SKM-1 treated with dmso at 0.1 percent for 144 hours (cell line): ENCODE data around the gene CERK.
"Not testable (repeated sequence)": the region's sequence is repeated elsewhere in the genome, so short reads cannot be mapped to it uniquely, and the experiment has no call there.

Source experiments
- DNase-seq: peaks from one replicate; lab custom pipeline; 2025; ENCODE audit not compliant: unreplicated experiment; lab: John Stamatoyannopoulos, UW

The CERK gene

DNA sequence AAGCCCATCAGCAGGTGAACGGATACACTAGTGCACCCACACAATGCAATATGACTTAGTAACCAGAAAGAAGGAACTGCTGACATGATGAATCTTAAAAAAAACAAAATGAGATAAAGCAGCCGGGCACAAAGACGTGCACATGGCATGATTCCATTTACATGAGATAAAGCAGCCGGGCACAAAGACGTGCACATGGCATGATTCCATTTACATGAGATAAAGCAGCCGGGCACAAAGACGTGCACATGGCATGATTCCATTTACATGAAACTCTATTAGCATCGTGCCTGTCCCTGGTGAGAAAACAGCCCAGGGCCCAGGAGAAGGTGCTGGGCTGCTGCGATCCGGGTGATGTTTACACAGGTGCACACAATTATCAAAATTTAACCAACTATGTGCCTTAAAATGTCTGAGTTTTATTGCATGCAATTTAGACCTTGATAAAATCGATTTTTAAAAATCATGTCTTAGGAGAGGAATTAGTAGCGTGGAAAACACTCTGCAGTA is 3.8 kb downstream of the CERK start:
- not testable (repeated sequence) for DNase-seq

DNA sequence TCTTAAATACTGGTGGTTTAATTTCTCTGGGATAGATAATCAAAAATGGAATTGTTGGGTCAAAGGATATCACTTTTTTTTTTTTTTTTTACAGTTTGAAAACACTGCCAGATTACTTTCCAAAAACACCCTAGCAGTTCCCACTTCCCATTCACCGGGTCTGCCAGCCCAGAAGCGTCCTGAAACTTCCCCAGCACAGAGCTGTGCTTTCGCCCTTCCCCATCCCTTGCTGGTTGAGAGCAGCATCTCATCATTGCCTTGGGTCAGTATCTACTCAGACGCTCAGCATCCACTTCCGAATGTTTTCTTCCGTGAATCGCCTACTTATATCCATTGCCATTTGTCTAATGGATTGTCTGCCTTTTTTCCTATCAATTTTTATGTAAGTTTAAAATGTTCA is 5.5 kb downstream of the CERK start:
- DNase-seq: no peak

DNA sequence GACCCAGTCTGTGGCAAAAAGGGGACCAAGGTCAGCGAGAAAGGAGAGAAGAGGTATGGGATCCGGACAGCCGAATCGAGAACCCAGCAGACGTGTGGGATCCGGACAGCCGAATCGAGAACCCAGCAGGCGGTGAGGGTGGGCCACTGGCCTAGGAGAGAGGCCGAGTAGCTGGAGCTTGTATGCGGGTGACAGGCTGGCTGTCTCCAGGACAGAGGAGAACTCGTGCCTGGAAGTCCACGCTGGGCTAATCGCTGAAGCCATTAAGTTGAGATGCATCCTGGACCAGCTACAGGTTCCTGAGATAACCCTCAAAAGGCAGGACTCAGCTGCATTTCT is 6.0 kb downstream of the CERK start:
- DNase-seq: no peak

DNA sequence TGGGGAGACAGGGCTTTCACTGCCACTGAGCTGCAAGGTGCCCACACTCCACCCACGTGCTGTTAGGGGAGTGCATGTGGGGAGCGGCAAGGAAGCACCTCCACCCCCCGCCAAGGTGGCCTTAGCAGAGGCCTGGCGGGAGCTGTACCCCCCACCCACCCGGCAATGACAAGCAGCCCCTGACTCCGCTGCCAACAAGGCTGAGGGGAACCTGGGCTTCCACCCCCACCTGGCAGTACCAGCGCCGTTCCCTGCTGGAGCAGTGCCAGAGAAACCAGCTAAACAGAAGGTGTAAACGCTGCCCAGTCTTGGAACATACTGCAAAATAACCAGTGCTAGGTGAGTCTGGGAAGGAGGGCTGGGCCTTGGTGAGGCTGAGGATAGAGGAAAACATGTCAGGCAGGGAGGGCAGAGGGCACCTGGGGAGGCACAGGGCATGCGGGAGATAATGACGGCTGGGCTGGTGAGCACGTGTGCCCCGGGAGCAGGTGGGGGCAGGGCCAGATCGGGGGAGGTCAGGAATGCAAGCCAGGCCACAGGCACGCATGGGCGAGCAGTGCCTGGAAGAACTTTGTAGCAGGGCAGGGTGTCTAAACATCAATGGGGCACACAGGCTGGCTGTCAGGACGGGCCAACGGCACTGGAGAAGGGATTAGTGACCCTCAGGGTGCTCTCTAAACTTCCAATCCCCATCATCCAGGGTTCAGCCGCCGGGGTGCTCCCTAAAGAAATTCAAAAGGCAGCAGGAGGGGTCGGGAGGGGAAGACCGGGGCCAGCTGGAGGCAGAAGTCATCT is 6.6 kb downstream of the CERK start:
- DNase-seq: no peak

DNA sequence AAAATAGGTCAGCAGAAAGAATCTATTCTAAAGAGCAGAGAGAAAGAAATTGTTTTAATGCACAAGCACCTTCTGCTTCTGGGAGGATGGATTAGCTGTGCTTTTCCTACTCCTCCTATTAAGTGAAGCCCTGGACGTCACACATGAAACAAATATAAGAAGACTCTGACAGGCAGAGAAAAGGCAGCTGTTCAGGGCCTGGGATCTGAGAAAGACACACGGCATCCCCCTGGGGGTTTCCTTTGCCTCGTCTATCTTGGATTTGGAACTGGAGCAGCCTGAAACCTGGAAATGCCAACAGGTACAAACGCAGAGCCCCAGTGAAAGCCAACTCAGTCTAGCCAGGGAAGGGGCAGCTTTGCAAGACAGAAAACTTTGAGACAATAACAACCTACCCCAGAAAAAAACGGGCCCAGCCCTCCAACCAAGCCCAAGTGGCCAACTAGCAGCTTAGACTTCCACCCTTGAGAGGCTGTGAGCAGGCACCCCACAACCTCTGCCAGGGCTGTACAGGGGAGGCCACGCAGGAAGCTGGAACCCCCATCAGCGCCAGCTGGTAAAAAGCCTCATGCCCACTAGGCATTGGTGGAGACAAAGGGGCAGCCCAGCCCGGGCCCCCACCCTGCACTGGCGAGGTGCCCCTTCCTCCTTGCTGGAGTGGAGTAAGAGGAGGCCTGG is 7.3 kb downstream of the CERK start:
- DNase-seq: no peak

DNA sequence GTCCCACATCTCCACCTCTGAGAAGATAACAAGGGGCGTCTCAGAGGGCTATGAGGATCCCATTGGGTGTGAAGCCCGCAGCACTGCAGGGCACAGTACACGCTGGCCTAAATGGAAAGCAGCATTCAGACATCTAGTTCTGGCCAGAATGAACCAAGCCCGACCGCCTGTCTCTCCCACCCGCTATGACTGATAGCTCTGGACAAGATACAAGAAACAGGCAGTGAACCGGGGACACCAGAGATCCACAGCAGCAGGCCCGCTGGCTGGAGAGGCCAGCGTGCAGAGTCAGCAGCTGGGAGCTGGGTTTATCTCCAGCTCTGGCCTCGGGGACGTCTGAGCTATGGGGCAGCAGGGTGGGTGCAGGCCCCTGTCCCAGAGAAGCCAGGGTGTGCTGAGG is 9.6 kb downstream of the CERK start:
- DNase-seq: no peak

DNA sequence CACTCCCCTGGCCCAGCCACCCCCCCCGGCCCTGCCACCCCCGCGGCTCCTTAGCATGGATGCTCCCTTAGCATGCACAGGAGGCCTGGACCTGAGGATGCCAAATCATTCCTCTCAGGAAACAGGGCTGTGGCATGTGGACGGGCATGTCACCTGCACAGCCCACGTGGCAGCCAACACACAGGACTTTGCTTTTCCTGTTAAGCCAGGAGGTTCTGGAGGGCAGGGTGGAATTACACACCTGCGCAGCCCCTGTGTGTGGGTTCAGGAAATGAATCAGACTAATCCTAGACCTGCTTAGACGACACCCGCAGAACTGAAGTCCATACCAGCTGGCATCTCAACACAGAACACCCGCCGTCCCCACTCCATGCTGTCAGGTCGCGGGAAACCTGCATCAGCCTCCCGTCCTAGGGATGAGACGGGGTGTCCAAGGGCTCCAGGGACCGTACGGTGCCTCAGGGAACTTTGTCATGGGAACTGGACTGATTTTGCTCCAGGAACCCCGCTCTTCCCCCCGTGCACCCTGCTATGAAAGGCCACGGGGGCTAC is 10.2 kb downstream of the CERK start:
- no peak for DNase-seq

DNA sequence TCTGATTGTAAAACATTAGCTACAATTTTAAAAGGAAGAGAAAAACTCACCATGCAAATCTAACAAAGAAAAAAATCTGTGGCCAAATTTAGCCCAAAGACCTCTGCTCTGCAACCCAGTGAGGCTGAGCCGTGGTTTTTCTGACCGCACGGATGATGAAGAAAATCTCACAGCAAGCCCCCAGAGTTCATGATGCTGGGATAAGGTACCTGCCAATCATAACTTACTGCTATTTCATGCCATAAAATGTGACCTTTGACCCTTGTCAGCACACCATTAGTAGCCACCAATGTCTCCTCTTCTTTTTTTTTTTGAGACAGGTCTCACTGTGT is 11.1 kb downstream of the CERK start:
- DNase-seq: no peak

DNA sequence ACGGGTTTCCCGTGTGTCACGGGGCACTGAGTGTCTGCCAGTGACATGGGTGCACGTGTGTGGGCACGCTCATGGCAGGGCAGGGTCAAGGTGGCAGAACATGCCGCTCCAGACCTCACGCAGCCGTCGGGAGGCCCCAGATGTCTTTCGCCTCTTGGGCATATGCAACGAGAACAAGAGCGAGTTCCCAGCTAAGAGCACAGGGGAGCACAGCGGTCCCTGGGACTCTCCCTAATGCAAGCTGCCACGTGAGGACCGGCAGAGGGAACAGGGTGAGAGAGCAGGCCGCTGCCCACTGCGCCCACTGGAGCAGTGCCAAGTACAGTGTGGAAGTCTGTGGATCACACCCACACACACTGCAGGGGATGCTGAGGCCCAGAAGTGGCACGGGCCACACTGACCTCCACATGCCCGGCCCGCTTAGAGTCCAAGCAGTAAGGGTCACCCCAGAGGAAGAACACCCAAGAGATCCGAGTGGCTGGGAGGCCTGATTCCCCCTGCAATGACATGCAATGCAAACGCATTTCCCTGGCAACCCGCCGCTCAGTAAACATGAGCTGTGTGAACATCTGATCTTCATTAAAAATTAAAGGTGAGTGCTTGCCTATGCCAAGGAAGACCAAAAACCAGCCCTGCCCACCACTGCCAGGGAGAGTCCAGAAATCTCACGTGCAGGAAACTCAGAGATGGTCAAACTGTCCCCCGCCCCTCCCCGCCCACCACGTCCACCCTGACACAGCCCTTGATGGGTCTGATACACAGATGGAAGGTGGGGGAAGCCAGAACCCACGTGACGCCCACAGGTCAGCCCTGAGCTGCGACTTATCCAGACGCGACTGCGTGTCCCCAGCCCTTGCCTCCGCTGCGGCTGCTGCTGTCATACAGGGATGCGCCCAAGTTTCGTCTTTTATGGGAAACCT is 11.7 kb downstream of the CERK start:
- no peak for DNase-seq

DNA sequence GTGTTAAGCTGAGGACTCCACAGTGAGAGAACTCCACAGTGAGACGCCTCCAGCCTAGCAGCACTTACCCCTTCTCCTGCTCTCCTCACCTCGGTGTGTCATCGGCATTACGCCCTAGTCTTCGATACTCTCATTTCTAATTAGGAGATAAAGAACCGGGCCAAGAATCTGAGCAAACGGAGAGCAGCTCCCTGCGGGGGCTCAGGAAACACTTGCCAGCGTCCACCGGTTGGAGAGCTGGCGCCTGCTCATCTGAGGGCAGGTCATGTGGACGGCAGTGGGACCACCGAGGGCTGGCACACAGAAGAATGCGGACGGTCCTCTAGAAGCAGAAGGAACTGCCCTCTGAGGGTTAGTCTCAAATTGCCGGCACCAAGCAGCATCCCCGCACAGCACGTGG is 13.0 kb downstream of the CERK start:
- no peak for DNase-seq

DNA sequence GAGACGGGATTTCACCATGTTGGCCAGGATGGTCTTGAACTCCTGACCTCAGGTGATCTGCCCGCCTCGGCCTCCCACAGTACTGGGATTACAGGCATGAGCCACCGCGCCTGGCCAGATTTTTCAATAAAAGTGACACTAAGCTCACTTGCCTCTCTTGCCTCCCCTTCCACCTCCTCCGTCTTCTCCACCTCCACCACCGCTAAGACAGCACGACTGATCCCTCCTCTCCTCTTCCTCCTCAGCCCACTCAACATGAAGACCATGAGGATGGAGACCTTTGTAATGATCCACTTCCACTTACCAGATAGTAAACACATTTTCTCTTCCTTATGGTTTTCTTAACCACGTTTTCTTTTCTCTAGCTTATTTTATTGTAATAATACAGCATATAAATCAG is 14.2 kb downstream of the CERK start:
- DNase-seq: no peak

DNA sequence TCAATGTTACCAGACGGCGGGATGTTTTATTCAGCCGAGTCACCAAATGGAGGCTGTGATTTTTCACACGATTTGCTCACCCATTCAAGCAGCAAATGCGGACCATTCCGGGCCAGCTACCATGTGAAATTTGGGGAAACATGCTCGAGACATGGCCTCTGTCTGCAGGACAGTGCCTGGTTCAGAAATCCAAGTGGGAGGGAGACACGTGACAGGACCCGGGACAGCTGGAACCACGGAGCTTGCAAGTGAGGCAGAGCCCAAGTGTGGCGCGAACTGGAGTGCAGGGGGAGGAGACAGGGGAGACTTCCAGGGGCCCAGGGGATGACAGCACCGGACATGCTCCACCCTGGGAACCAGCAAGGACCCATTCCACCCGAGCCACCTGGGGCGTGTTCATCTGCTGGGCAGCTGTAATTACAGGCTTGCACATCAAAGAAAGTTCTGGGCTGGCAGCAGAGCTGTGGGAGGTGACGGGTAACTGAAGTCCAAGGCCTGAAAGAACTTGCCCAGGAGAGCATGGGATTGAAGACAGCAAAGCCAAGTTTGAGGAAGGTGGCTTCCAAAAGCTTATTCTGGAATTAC is 16.5 kb downstream of the CERK start:
- DNase-seq: no peak

DNA sequence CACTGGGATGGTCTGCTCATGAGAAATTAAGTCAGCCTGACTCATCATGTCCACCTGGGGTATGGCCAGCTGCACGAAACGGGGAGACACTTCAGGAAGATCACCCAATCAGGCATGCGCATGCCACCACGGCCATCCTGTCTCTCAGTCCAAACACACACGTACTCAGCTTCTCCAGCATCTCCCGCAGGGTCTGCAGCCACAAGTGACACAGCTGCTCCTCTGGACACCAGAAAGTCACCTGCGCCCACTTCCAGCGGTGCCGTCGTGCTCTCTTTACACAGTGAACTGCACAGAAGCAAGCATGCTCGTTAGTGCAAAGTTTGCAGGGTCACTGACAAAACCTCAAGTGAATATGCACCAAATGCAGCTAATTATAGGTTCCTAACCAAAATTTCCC is 18.1 kb downstream of the CERK start:
- no peak for DNase-seq

DNA sequence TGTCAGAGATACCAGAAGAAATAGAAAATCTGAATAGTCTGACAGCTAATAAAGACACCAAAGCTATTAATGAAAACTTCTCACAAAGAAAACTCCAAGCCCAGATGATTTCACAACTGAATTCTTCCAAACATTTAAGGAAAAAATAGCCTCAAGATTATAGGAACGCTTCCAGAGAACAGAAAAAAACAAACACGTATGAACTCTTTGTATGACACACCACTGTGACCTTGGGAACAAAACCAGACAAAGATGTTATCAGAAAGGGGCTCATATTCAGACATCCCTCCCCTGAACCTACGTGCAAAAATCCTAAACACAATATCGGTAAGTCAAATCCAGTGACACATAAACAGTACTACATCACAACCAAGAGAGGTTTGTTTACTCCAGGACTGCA is 23.5 kb downstream of the CERK start:
- DNase-seq: no peak

DNA sequence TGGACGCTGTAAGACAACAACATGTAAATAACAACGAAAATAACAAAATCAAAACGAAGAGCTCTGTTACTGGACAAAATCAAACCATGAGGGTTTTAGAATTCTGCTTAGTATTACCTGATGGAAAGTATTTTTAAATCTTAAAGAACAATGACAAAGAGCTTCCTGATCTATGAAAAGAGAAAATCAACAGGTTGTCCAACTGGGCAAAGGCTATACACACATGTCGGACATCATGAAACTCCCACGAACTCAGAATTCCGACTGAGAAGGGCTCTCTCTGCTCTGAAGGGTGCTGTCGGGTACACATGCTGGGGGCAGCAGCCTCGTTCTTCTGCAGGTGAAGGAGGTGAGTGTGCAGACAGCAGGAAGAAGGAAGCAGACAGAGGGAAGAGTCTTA is 25.8 kb downstream of the CERK start:
- DNase-seq: no peak

DNA sequence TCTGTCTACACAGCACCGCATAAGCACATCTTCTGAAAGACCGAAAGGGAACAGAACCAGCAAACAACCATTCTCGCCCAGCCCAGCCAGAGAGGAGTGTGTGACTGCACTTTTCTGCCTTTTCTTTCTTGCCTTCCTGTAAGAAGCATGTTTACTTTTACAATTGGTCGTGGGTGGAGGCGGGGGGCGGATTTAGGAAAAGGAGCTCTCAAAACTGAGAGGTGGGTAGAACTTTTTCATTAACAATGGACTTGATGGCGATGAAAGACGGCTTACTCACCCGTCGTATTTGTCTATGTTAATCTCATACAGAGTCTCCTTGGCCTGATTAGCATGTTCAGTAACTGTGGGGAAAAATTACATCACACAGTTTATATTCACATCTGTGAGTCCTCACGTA is 27.2 kb downstream of the CERK start:
- no peak for DNase-seq

DNA sequence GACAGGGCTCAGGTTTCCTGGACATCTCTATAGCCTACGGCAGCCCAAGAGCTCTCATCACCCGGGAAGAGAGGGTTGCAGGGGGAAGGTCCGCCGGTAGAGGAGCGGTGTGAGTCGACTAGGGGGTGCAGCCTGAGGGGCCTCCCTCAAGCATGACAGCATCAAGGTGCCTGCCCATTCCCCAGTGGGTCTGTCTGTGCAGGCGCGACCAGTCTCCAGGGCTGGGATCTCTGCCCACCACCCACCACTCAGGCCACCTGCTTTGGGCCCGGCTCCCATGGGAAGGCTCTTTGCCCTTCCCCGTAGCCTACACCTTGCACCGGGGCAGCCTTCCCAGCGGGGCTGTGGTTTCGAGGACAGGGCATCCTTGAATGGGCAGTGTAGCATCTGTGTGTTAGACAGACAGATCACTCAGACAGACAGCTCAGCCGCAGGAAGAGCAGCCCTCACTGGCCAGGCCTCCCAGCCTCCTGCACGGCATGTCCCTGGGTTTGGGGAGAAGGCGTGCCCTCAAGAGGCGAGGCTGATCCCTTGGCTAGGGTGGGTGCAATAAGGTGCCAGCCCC is 29.2 kb downstream of the CERK start:
- no peak for DNase-seq

DNA sequence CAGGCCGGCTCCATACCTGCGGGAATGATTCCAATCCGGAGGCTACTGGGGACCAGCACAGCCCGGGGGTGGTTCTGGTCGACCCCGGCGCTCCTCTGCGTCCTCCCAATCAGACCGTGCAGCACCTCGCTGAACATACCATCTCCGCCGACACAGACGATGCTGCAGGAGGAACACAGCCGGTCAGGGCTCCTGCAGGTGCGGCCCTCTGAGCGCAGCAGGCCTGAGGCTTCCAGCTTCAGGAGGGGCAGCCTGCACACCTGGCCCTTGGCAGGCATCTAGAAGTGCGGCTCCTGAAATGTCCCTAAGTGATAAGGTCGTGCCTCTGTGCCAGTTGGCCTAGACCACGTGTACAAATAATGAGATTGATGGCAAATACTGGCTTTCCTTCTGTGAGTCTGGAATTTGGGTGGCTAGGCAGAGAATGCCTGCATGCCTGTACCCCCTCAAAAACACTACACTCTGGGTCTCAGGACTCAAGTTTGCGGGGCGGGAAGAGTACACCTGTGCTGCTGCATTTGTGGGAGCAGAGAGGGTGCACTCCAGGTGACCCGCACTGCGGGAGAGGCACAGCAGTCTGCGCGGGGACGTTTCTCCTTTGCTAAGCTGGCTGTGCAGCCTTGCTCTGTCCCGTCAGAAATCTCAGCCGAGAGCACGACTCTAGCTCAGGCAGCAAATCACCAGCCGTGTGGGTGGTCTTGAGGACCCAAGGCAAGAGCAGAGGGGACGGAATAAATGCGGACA is 30.1 kb downstream of the CERK start:
- no peak for DNase-seq

DNA sequence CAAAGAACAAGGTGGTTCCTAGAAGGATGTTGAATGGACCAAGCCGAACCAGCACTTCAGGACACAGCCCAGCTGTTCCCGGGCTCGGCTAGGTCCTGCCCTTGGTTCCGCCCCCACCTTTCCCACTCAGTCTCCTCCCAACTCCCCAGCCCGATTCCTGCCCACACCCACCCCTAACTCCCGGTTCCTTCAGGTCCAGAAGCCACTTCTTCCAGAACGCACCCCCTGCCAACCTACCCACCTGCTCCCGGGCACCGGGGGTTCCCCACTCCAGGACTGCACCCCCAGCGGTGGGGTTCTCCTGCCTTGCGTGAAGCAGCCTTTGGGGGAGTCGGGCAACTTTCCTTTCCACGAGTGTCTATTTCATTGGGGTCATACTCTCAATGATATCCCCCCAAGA is 30.7 kb downstream of the CERK start:
- DNase-seq: no peak

DNA sequence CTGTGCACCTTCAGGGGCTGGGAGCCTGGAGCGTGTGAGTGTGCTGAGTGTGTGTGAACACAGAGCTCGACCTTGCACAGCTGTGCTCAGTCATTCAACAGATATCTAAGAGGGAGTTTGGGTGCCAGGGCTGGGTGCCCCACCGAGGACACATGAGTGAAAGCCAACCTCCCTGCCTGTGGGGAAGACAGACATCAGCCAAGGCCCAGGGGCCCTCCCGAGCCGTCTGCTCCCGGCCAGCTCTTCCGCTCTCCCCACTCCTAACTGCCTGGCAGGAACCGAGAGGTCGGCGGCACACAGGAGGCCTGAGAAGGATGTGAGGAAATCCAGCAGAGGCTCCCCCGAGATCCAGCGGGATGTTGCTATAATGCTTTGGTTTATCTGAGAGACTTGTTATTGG is 32.0 kb downstream of the CERK start:
- DNase-seq: no peak
